Stimulated activated CD4-positive, alpha-beta T cell treated with anti-CD3 and anti-CD28 coated beads, Interleukin-2, amount 100 ng/mL, for 48 hours (primary cell): ENCODE results near the gene ESRRB.

Source experiments
- DNase-seq, 2 donors: peaks; one replicate each; pipeline ENCODE4 v3.0.0-alpha.2; 2020

The ESRRB gene

DNA sequence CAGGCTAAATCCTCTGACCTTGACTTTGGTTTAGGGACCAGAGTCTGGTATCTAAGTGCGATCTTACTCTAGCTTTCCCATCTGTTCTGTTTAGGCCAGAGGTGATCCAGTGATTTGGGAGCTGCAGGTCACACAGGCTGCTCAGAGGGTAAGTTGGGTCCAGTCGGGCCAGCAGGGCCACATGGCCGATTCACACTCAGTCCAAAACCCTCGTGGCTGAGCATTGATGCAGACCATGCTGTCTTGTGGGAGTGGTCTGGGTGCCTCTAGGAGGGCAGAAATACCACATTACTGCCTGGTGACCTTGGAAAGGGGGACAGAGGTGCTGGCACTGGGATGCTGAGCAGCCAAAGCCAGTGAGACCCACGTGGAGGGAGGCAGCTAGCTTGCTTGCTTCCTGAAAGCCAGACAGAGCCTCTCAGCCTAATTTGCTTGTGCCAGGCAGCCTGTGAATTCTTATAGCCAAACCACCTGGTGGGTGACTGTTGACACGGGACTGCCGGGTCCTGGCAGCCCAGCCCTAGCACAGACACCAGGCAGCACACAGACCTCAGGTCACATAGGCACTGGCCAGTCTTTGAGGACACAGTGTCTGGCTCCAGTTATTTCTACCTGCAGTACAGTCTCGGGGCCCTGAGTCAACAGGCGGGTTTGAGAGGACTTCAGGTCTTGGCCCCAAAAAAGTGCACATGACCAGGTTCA lies 31.7 kb downstream of the ESRRB start:
- no peak for DNase-seq

DNA sequence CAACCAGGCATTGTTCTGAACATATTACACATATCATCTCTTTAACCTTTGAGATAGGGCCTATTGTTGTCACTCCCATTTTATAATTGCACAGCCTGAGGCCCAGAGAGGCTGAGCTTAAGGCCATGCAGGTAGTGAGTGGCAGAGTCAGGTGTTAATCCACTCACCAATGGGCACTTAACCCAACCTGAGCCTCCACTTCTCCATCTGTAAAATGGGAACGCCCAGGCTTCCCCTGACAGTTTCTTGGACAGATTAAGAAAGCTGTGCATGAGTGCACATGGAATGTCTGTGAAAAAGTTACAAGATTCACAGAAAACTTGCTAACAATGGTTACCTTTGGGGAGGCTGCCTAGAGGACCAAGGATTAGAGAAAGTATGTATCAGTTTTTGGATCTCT lies 32.9 kb downstream of the ESRRB start:
- DNase-seq = no peak

DNA sequence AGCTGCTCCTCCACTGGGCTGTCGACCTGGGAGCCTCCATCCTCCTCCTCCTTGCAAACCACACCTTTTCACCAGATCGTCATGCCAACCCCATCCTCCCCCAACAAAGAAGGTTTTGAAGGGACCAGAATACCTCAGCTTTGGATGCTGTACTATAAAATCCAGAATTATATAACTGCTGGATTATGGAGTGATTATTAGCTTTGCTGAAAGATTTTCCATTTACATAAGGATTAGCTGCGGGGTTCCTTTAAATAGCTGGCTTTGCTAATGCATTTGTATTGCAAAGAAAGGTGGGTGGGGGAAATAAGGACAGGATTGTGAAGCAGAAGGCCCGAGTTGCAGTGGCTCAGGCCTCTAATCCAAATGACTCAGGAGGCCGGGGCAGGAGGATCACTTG lies 36.6 kb downstream of the ESRRB start:
- no peak for DNase-seq

DNA sequence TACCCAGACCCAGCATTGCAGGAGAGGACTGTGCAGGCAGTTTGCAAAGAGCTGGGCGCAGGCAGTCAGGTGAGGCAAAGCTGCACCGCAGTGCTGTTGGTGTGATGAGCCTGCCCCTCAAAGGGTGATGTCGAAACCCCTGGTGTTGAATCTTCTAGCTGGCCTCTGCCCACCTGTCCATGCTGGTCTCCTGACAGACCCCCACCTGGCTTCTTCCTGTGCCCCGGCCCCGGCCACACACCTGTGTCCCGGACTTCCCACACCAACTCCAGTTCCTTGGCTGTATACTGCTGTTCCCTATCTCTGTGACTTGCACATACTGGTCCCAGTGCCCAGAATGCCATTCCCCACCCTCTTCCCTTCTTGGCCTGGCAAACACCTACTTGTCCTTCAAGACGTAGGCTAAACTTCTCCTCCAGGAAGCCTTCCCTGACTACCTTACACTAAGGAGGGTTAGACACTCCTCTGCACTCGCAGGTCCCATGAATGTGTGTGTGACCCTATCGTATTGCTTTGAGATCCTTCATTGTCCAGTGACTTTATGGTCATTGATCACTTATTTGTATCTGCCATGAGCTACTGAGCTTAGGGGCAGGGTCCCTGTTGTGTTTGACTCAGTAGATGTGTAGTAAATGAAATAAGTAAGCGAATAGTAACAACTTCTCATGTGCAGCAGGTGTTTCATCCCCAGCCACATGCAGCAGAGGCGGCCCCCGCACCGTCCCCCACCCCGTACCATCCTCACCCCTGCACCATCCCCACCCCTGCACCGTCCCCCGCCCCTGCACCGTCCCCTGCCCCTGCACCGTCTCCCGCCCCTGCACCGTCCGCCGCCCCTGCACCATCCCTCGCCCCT lies 37.4 kb downstream of the ESRRB start:
- DNase-seq = no peak

- no peak for DNase-seq
Observed at GRCh38 chr14:76413962-76414600, 38.1 kb downstream of the ESRRB start.

DNA sequence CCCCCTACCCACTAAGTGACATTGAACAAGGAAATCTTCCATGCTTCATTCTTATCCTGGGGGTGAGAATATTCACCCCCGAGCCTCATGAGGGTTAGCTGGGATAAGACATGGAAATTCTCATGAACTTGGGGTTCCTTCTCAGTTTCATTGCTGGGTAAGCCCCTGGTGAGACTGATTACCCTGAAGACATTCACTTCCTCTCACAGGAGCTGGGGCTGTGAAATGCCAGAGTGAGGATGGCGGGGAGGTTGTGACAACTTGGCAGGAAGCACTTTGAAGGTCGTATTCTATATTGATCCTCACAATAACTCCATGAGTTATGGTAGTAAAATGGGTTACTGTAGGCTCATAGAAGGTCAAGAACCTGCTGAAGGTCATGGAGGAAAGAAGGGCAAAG lies 43.5 kb downstream of the ESRRB start:
- no peak for DNase-seq

DNA sequence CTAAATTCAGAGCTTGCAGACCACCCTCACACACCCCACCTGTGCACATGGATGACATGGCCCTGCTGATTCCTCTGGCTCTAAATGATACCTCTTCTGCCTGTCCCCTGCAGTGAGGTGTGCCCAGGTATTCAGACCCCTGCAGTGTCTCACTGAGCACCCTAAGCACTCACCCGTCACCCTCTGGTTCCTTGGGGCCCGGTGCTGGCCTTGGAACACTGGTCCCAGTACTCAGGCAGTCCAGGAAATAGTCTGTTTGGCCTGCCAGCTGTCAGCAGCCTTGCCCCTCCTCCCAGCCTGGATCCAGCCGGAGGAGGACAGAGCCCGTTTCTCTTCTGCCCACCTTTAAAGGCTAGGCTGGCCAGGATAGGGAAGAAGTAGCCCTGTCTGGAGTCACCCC lies 44.9 kb downstream of the ESRRB start:
- DNase-seq = no peak

GRCh38 chr14:76421662-76422061 lies 45.7 kb downstream of the ESRRB start:
- no peak for DNase-seq

GRCh38 chr14:76422662-76423061 lies 46.7 kb downstream of the ESRRB start:
- DNase-seq = no peak

- no peak for DNase-seq
Observed at GRCh38 chr14:76423534-76423933, 47.6 kb downstream of the ESRRB start.

DNA sequence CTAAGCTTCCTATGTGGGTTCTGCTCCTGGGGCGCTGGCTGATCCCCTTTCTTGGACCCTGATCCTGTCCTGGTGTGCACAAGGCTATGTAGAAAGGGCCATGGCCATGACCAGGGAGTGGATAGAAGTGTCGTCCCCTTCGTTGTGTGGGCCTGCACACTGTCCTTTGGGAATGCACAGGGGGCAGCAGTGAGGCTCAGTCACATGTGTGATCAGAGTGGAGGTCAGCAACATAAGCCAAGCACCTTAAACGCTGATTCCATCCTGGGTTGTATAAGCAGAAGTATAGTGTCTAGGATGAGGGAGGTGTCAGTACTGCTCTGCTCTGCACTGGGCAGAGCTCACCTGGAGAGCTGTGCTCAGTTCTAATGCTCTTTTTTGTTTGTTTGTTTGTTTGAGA lies 48.4 kb downstream of the ESRRB start:
- no peak for DNase-seq

GRCh38 chr14:76426161-76426696 lies 50.3 kb downstream of the ESRRB start:
- DNase-seq = no peak

GRCh38 chr14:76428611-76429010 lies 52.7 kb downstream of the ESRRB start:
- no peak for DNase-seq

DNA sequence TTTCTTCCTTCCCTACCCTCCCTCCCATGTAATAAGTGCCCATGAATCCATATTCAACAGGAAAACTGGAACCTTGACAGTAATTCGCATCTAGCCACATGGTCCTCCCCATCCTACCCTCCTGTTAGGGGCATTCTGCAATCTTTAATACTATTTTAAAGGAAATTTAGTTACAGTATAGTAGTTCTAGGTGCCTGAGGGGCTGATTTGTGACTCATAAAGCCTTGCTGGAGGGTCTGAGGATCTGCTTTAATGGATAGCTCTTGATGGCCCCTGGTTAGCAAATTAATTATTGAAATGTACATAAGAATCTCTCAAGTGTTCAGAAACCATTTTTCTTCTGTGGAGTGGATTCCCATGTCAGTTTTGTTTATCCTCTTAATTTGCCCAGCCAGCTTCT lies 54.1 kb downstream of the ESRRB start:
- no peak for DNase-seq

GRCh38 chr14:76430475-76430980 lies 54.6 kb downstream of the ESRRB start:
- DNase-seq = no peak

GRCh38 chr14:76431538-76431937 lies 55.6 kb downstream of the ESRRB start:
- DNase-seq = no peak

GRCh38 chr14:76432827-76433752 lies 57.2 kb downstream of the ESRRB start:
- DNase-seq = no peak

GRCh38 chr14:76434220-76434619 lies 58.3 kb downstream of the ESRRB start:
- DNase-seq = no peak

- no peak for DNase-seq
Observed at GRCh38 chr14:76439237-76439775, 63.4 kb downstream of the ESRRB start.

- no peak for DNase-seq
Observed at GRCh38 chr14:76446486-76446885, 70.5 kb downstream of the ESRRB start.

DNA sequence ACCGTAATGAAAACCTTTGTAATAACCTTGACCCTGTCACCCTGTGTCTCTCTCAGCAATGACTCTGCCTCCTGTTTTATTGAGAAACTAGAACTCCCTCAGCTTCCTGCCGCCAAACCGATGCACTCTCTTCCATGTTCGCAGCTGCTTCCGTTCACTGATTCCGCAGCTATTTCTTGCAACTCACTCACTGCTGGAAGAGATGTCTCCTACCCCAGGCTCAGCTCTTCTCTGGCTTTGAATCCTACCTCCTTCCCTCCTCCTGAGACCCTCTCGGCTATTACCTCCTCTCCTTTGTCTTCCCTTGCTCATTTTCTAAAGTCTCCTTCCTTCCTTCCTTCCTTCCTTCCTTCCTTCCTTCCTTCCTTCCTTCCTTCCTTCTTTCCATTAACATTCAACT lies 71.0 kb downstream of the ESRRB start:
- no peak for DNase-seq

- no peak for DNase-seq
Observed at GRCh38 chr14:76450476-76450875, 74.5 kb downstream of the ESRRB start.
